ENCODE data around the gene ARID1B.
"Not testable (repeated sequence)": the region's sequence is repeated elsewhere in the genome, so short reads cannot be mapped to it uniquely, and the experiment has no call there.

Gene ARID1B

GRCh38 chr6:157145656-157146285 is 368.6 kb downstream of the ARID1B start:
- no peak for DNase-seq

GRCh38 chr6:157147054-157148026 is 370.2 kb downstream of the ARID1B start:
- not testable (repeated sequence) for DNase-seq

GRCh38 chr6:157148391-157149323 is 371.5 kb downstream of the ARID1B start:
- DNase-seq, result no peak

- no peak for DNase-seq
Observed at GRCh38 chr6:157150076-157150475, 372.9 kb downstream of the ARID1B start.

- DNase-seq, result no peak
Observed at GRCh38 chr6:157151029-157151428, 373.9 kb downstream of the ARID1B start.

GRCh38 chr6:157151989-157152388 is 374.8 kb downstream of the ARID1B start:
- peak; percentile 13 for DNase-seq

GRCh38 chr6:157152556-157152955 is 375.4 kb downstream of the ARID1B start:
- DNase-seq, result no peak

- DNase-seq, result no peak
Observed at GRCh38 chr6:157155804-157156203, 378.6 kb downstream of the ARID1B start.

- no peak for DNase-seq
Observed at GRCh38 chr6:157157258-157157657, 380.1 kb downstream of the ARID1B start.

- DNase-seq, result no peak
Observed at GRCh38 chr6:157158456-157158855, 381.3 kb downstream of the ARID1B start.

- DNase-seq, result no peak
Observed at GRCh38 chr6:157158897-157159296, 381.7 kb downstream of the ARID1B start.

- no peak for DNase-seq
Observed at GRCh38 chr6:157159348-157159747, 382.2 kb downstream of the ARID1B start.

GRCh38 chr6:157161912-157162311 is 384.7 kb downstream of the ARID1B start:
- DNase-seq, result no peak

GRCh38 chr6:157162766-157163433 is 385.7 kb downstream of the ARID1B start:
- no peak for DNase-seq

GRCh38 chr6:157163434-157164159 is 386.4 kb downstream of the ARID1B start:
- no peak for DNase-seq

- DNase-seq, result no peak
Observed at GRCh38 chr6:157164972-157165371, 387.8 kb downstream of the ARID1B start.

- no peak for DNase-seq
Observed at GRCh38 chr6:157166784-157167183, 389.6 kb downstream of the ARID1B start.

GRCh38 chr6:157167837-157168236 is 390.7 kb downstream of the ARID1B start:
- no peak for DNase-seq

- no peak for DNase-seq
Observed at GRCh38 chr6:157168471-157168870, 391.3 kb downstream of the ARID1B start.

- no peak for DNase-seq
Observed at GRCh38 chr6:157169226-157169625, 392.0 kb downstream of the ARID1B start.

- no peak for DNase-seq
Observed at GRCh38 chr6:157169656-157170055, 392.5 kb downstream of the ARID1B start.

- no peak for DNase-seq
Observed at GRCh38 chr6:157170535-157170934, 393.4 kb downstream of the ARID1B start.

Data from activated CD4-positive, alpha-beta T cell treated with anti-CD3 and anti-CD28 coated beads, Interleukin-2, amount 50 U/mL, for 16 hours (primary cell).